HepG2 (cell line): ENCODE data around the gene TMX4.

Experiments used
- ATF1 ChIP-seq: IDR thresholded peaks from 2 replicates; pipeline ENCODE4 v1.6.1; 2016; ENCODE audit warnings: mild to moderate bottlenecking, control low read depth
- NFE2 ChIP-seq: sonication (generic); formaldehyde crosslinking; IDR thresholded peaks from 2 replicates; pipeline ENCODE4 v1.4.0; 2020; ENCODE audit warnings: missing genetic modification reagents

GRCh38 chr20:7940341-7940740, 79.2 kb downstream of the TMX4 start, which contains the start of gene HAO1:
- TF ChIP-seq NFE2 (CRISPR knock-in tag): no peak
- no peak for TF ChIP-seq ATF1 (CRISPR knock-in tag)
